Mucosa of descending colon (tissue), 3 donors: ENCODE measurements around the gene RFWD3. TPM values are rescaled to one million over a fixed set of nuclear protein-coding genes. Genes with fewer than 3 reads are reported as not detected.

Experiments used
- ATAC-seq: fragments of 200-7000 bp; cut with Tn5 transposase; one replicate; pipeline ENCODE4 v1.9.1; 2020; ENCODE audit warnings: mild to moderate bottlenecking, moderate library complexity
- DNase-seq, 3 donors: peaks; one replicate each; pipeline ENCODE4 v3.0.0-alpha.2; 2020
- H3K36me3 ChIP-seq: fragments of 200-600 bp; one replicate; pipeline ENCODE4 v1.8.0; 2021; ENCODE audit warnings: low read depth, mild to moderate bottlenecking
- H3K4me1 ChIP-seq: fragments of 200-600 bp; one replicate; pipeline ENCODE4 v1.8.0; 2021; ENCODE audit warnings: low read depth, mild to moderate bottlenecking
- H3K4me3 ChIP-seq: fragments of 200-600 bp; one replicate; pipeline ENCODE4 v1.8.0; 2021; ENCODE audit warnings: mild to moderate bottlenecking
- H3K9me3 ChIP-seq: fragments of 200-600 bp; one replicate; pipeline ENCODE4 v1.8.0; 2021; ENCODE audit warnings: mild to moderate bottlenecking
- CTCF ChIP-seq: fragments of 200-600 bp; IDR thresholded peaks from one replicate; pipeline ENCODE4 v1.8.0; 2022; ENCODE audit warnings: antibody characterized with exemption, mild to moderate bottlenecking
- intact Hi-C, 2 donors: fragments of 100-400 bp; cut with DNase I in 1 of 2; cut with micrococcal nuclease in 1 of 2; formaldehyde crosslinking; loops; one replicate each; pipeline versions ENCODE4 v1.11.0 to v1.11.1; 2022; cut with DNase I, micrococcal nuclease
- long read RNA-seq, 2 donors: library from polyadenylated mRNA; unstranded; transcript quantifications; one replicate each; pipeline ENCODE4 v2.0.0, GENCODE V29; 2019 to 2021
- total RNA-seq, 3 donors: library from RNA; stranded (reverse); fragmentation: NEBNext Ultra II Directional in 2 of 3; extraction: Animal tissue kit (Norgen Biotek cat#: 25700) in 2 of 3; gene quantifications; one replicate each; pipeline versions ENCODE4 v1.2.1 to v1.2.4, GENCODE V29; 2021 to 2023
- donor health status: DM: no; HTN: no; CAD: no; lungs with moderate emphysema.
- donor health status: DM: no; HTN: no; CAD: no.
- donor health status: DM: no; HTN: yes; CAD: no.

RFWD3 gene
- total RNA-seq: 10 to 100 TPM; 19.0 to 27.9 (median 25.7) TPM
- long read RNA-seq, donor 1, full-length matches to known transcripts: 6 of 8 reads
- long read RNA-seq, donor 1, partial matches to known transcripts: 0 of 8 reads
- long read RNA-seq, donor 1, other reads (novel, unspliced or antisense): 2 of 8 reads
- long read RNA-seq, donor 2: 0 reads

GRCh38 chr16:74666425-74667254 lies at the start of gene RFWD3:
Gene RFWD3, minus strand, starts transcription at chr16:74666877. Its CDS starts 5,428 bp downstream, at chr16:74661449.
- Histone ChIP-seq H3K36me3 (no peaks in the 10 kb centered on the region), H3K4me1 (peaks cover 14% of the 10 kb centered on the region), H3K4me3 (peak within 1 kb of the TSS; percentile 83), H3K9me3 (no peaks in the 10 kb centered on the region)
- ATAC-seq (peak; percentile 100), DNase-seq (peak; percentile 94 to 97 (median 97))
- intact Hi-C loops: no loop called here
- no peak for TF ChIP-seq CTCF

- no peaks in the 10 kb centered on the region for H3K36me3 ChIP-seq
- DNase-seq (no peak), ATAC-seq (no peak)
- H3K4me1 ChIP-seq: no peaks in the 10 kb centered on the region
- intact Hi-C loops: loop anchor here (5.0 to 10.0 kb wide), 2 partner anchors 146 to 148 kb away; no protein-coding TSS in a partner anchor
- no peaks in the 10 kb centered on the region for H3K9me3 ChIP-seq
- TF ChIP-seq CTCF: no peak
- no peak overlapping the region for H3K4me3 ChIP-seq
Observed at GRCh38 chr16:74716355-74716754, 49.7 kb upstream of the RFWD3 start.

GRCh38 chr16:74713876-74714275 lies 47.2 kb upstream of the RFWD3 start:
- no peak for TF ChIP-seq CTCF
- intact Hi-C loops: loop anchor here in 1 of 2 donors (10.0 kb wide), 1 partner anchor 151 kb away; no protein-coding TSS in a partner anchor
- Histone ChIP-seq H3K4me3 (no peak overlapping the region), H3K4me1 (no peaks in the 10 kb centered on the region), H3K9me3 (no peaks in the 10 kb centered on the region), H3K36me3 (no peaks in the 10 kb centered on the region)
- ATAC-seq: no peak
- no peak for DNase-seq

- no peak for DNase-seq
Observed at GRCh38 chr16:74713325-74713724, 46.6 kb upstream of the RFWD3 start.

GRCh38 chr16:74711938-74712337 lies 45.3 kb upstream of the RFWD3 start:
- Histone ChIP-seq H3K4me1 (no peaks in the 10 kb centered on the region), H3K4me3 (no peak overlapping the region), H3K9me3 (no peaks in the 10 kb centered on the region), H3K36me3 (no peaks in the 10 kb centered on the region)
- intact Hi-C loops: loop anchor here in 1 of 2 donors (10.0 kb wide), 1 partner anchor 153 kb away; no protein-coding TSS in a partner anchor
- DNase-seq: no peak
- ATAC-seq: no peak
- TF ChIP-seq CTCF: no peak

More at GRCh38 chr16:74713325-74713724, 46.6 kb upstream of the RFWD3 start:
- Histone ChIP-seq H3K4me1 (no peaks in the 10 kb centered on the region), H3K4me3 (no peak overlapping the region), H3K36me3 (no peaks in the 10 kb centered on the region), H3K9me3 (no peaks in the 10 kb centered on the region)
- no peak for TF ChIP-seq CTCF
- ATAC-seq: no peak
- intact Hi-C loops: loop anchor here in 1 of 2 donors (10.0 kb wide), 1 partner anchor 151 kb away; no protein-coding TSS in a partner anchor
